OCI-LY7 (cell line): ENCODE measurements around the gene PAPOLB. TPM values are rescaled to one million over a fixed set of nuclear protein-coding genes. Genes with fewer than 3 reads are reported as not detected.

Experiments
- BruUV-seq: library from RNA; stranded (reverse); fragments of 400-500 nt; replicated peaks from 2 replicates; lab custom pipeline; 2021; lab: Mats Ljungman, UMichigan
- CTCF ChIA-PET: fragments of 300-600 bp; sonication (Branson Sonifier 250); formaldehyde crosslinking; loops from one replicate; lab custom pipeline; 2022; ENCODE audit warnings: antibody characterized with exemption; ENCODE audit not compliant: unreplicated experiment; lab: Charles Lee
- POLR2A ChIA-PET: fragments of 300-600 bp; sonication (Branson Sonifier 250); formaldehyde crosslinking; loops from one replicate; lab custom pipeline; 2022; ENCODE audit warnings: antibody characterized with exemption; lab: Charles Lee
- DNase-seq: peaks from one replicate; pipeline ENCODE4 v3.0.0-alpha.2; 2015; ENCODE audit warnings: low spot score
- H2AFZ ChIP-seq: fragments of 200-600 bp; sonication (generic), shearing (Covaris generic); 2 replicates; pipeline ENCODE4 v1.6.1; 2014; ENCODE audit warnings: mild to moderate bottlenecking, antibody characterized with exemption, low read length, moderate library complexity
- H3K27ac ChIP-seq: fragments of 200-600 bp; sonication (generic); 2 replicates; pipeline ENCODE4 v1.5.1; 2014; ENCODE audit warnings: mixed run types, low read depth, mild to moderate bottlenecking, moderate library complexity, low read length, inconsistent platforms; ENCODE audit not compliant: poor library complexity, severe bottlenecking
- H3K36me3 ChIP-seq: fragments of 200-600 bp; sonication (generic); 2 replicates; pipeline ENCODE4 v1.6.1; 2014; ENCODE audit warnings: mild to moderate bottlenecking, antibody characterized with exemption, low read length, moderate library complexity, mixed read lengths; ENCODE audit not compliant: insufficient read depth
- H3K4me1 ChIP-seq: fragments of 200-600 bp; sonication (generic); 2 replicates; pipeline ENCODE4 v1.5.1; 2014; ENCODE audit warnings: mild to moderate bottlenecking, low read length; ENCODE audit not compliant: insufficient read depth, poor library complexity, severe bottlenecking
- H3K4me2 ChIP-seq: fragments of 200-600 bp; sonication (generic); 2 replicates; pipeline ENCODE4 v1.6.1; 2014; ENCODE audit warnings: mild to moderate bottlenecking, low read length
- H3K4me3 ChIP-seq: fragments of 200-600 bp; sonication (generic); 2 replicates; pipeline ENCODE4 v1.5.1; 2014; ENCODE audit warnings: mild to moderate bottlenecking, low read depth, low read length; ENCODE audit not compliant: poor library complexity, severe bottlenecking
- H3K79me2 ChIP-seq: fragments of 200-600 bp; sonication (generic); 2 replicates; pipeline ENCODE4 v1.6.1; 2016; ENCODE audit warnings: low read depth, mild to moderate bottlenecking, low read length, moderate library complexity, mixed read lengths; ENCODE audit not compliant: insufficient read depth
- H3K9me2 ChIP-seq: fragments of 200-600 bp; sonication (generic); 2 replicates; pipeline ENCODE4 v1.6.1; 2016; ENCODE audit warnings: mild to moderate bottlenecking, low read length, mixed read lengths; ENCODE audit not compliant: insufficient read depth
- H3K9me3 ChIP-seq: fragments of 200-600 bp; sonication (generic); 2 replicates; pipeline ENCODE4 v1.6.1; 2014; ENCODE audit warnings: mild to moderate bottlenecking, mixed run types, low read length, mixed read lengths
- H4K20me1 ChIP-seq: fragments of 200-600 bp; sonication (generic); 2 replicates; pipeline ENCODE4 v1.6.1; 2014; ENCODE audit warnings: mild to moderate bottlenecking, antibody characterized with exemption, low read length, moderate library complexity, mixed read lengths; ENCODE audit not compliant: insufficient read depth
- EZH2phosphoT487 ChIP-seq: fragments of 200-600 bp; sonication (generic); IDR thresholded peaks from 2 replicates; pipeline ENCODE4 v1.6.1; 2018; ENCODE audit warnings: low read depth, borderline replicate concordance, mild to moderate bottlenecking, mixed run types, antibody characterized with exemption, low read length, moderate library complexity, mixed read lengths
- intact Hi-C: fragments of 100-400 bp; cut with micrococcal nuclease; formaldehyde crosslinking; loops from one replicate; pipeline ENCODE4 v1.10.0; 2022; ENCODE audit not compliant: unreplicated experiment
- total RNA-seq, 2 experiments: library from RNA; depleted of rRNA in 1 of 2; stranded (reverse); fragments of >200 nt in 1 of 2; shearing (Covaris generic) in 1 of 2; gene quantifications; 2 replicates each; pipeline ENCODE4 v1.2.3, GENCODE V29; 2014 to 2022
- TF ChIP-seq, protein P1 (sequence below): fragments of 200-600 bp; sonication (generic); conservative IDR thresholded peaks from 2 replicates; pipeline ENCODE4 v1.5.1; 2014; ENCODE audit warnings: mild to moderate bottlenecking, antibody characterized with exemption, low read length, moderate library complexity, mixed read lengths

The PAPOLB gene
- total RNA-seq, 2 experiments from 2014 or later: not detected

DNA sequence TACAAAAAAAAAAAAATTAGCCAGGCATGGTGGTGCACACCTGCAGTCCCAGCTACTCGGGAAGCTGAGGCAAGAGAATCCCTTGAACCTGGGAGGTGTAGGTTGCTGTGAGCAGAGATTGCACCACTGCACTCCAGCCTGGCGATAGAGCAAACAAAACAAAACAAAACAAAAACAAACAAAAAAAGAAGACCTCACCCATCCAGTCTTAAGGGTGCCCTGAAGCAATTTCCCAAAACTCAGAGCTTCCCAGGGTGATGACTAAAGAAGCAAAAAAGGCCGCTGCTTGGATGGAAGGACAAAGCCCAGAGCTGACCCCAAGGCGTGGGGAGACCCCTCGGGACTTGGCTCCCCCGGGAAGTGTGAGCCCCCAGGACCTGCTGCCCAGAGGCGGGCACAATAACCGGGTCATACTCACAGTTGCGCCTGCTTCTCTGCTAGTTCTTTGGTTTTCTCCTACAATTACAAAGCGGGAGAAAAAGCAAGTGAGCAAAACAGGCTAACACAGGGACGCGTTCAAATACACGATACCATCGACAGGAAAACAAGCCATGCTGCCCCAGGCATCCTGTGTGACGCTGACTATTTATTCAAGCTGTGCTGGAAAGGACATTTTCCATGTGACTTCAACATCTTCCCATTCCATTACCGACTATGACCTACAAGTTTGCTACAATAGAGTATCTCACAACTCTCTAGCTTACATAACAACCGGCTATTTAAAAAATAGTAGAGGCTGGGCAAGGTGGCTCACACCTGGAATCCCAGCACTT lies 29.9 kb downstream of the PAPOLB start:
- no peak for TF ChIP-seq EZH2phosphoT487
- TF ChIP-seq, protein P1, sequence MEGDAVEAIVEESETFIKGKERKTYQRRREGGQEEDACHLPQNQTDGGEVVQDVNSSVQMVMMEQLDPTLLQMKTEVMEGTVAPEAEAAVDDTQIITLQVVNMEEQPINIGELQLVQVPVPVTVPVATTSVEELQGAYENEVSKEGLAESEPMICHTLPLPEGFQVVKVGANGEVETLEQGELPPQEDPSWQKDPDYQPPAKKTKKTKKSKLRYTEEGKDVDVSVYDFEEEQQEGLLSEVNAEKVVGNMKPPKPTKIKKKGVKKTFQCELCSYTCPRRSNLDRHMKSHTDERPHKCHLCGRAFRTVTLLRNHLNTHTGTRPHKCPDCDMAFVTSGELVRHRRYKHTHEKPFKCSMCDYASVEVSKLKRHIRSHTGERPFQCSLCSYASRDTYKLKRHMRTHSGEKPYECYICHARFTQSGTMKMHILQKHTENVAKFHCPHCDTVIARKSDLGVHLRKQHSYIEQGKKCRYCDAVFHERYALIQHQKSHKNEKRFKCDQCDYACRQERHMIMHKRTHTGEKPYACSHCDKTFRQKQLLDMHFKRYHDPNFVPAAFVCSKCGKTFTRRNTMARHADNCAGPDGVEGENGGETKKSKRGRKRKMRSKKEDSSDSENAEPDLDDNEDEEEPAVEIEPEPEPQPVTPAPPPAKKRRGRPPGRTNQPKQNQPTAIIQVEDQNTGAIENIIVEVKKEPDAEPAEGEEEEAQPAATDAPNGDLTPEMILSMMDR: no peak
- Histone ChIP-seq H4K20me1 (no peaks in the 10 kb centered on the region), H2AFZ (no peak overlapping the region), H3K4me1 (no peaks in the 10 kb centered on the region), H3K4me2 (no peak overlapping the region), H3K9me2 (no peaks in the 10 kb centered on the region), H3K79me2 (no peaks in the 10 kb centered on the region), H3K36me3 (no peaks in the 10 kb centered on the region), H3K4me3 (no peak overlapping the region), H3K27ac (no peak overlapping the region), H3K9me3 (no peaks in the 10 kb centered on the region)
- intact Hi-C loops: no loop called here
- ChIA-PET CTCF (no interaction called here), POLR2A (interaction anchor here (0.6 kb wide), 1 partner anchor 332 kb away, joined by 3 read pairs; no protein-coding TSS in a partner anchor)
- no peak for DNase-seq
- BruUV-seq: no TSS peak

DNA sequence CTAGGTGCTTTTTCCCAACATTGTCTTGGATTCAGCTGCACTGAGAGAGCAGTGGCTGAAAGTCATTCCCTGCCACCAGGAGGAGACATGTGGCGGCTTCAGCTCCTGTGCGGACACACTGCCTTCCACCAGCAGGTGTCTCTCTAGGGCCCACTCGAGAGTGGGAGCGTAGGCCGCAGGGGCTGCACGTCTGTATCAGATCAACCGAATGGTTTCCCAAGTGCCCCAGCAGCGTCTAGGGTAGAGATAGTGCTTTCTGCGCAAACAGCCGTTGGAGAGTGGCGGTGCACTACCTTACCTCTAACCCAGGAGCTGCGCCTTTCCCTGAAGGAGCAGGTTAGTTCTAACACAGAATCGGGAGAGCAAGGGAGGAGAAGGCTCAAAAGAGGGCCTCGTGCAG lies 31.7 kb downstream of the PAPOLB start:
- H3K79me2 ChIP-seq: no peaks in the 10 kb centered on the region
- no peaks in the 10 kb centered on the region for H3K9me2 ChIP-seq
- POLR2A ChIA-PET: no interaction called here
- no peak overlapping the region for H3K4me2 ChIP-seq
- H3K36me3 ChIP-seq: no peaks in the 10 kb centered on the region
- H3K27ac ChIP-seq: no peak overlapping the region
- CTCF ChIA-PET: interaction anchor here (0.7 kb wide), 1 partner anchor 12 kb away, joined by 3 read pairs; no protein-coding TSS in a partner anchor
- H3K4me1 ChIP-seq: no peaks in the 10 kb centered on the region
- TF ChIP-seq EZH2phosphoT487: no peak
- TF ChIP-seq, protein P1: peak; percentile 82
- H4K20me1 ChIP-seq: no peaks in the 10 kb centered on the region
- DNase-seq: peak; percentile 50
- intact Hi-C loops: loop anchor here (1.0 kb wide), 1 partner anchor 255 kb away; no protein-coding TSS in a partner anchor
- H3K4me3 ChIP-seq: no peak overlapping the region
- H3K9me3 ChIP-seq: no peaks in the 10 kb centered on the region
- no peak overlapping the region for H2AFZ ChIP-seq
- BruUV-seq: no TSS peak
